HCT116 (cell line): ENCODE measurements around the gene PLPPR2. TPM values are rescaled to one million over a fixed set of nuclear protein-coding genes. Genes with fewer than 3 reads are reported as not detected.
A peak's percentile ranks its signal among the peaks of the same experiment; 100 is the strongest.

ENCODE experiments used
- ATAC-seq: fragments of 200-7000 bp; cut with Tn5 transposase; 2 replicates; pipeline ENCODE4 v1.9.1; 2020; ENCODE audit warnings: mild to moderate bottlenecking, moderate library complexity
- BruUV-seq: library from RNA; stranded (reverse); fragments of 400-500 nt; replicated peaks from 2 replicates; lab custom pipeline; 2021; lab: Mats Ljungman, UMichigan
- CTCF ChIA-PET: fragments of 300-600 bp; sonication (Branson Sonifier 250); formaldehyde crosslinking; loops from one replicate; lab custom pipeline; 2021; ENCODE audit warnings: antibody characterized with exemption; lab: Charles Lee
- POLR2A ChIA-PET: fragments of 300-600, 350-600 bp; sonication (Branson Sonifier 250); formaldehyde crosslinking; loops from one replicate; lab custom pipeline; 2021; ENCODE audit warnings: antibody characterized with exemption; lab: Charles Lee
- RAD21 ChIA-PET, 2 experiments: fragments of 300-600 bp; sonication (Branson Sonifier 250); formaldehyde crosslinking; loops; one replicate each; lab custom pipeline; 2023; ENCODE audit warnings: low total read pairs in 2 of 2; ENCODE audit not compliant: uncharacterized antibody in 2 of 2, unreplicated experiment in 2 of 2, low non-redundant PET in 1 of 2; lab: Charles Lee
- DNase-seq: peaks from one replicate; pipeline ENCODE4 v3.0.0-alpha.2; 2010; ENCODE audit warnings: low read depth, low spot score
- H2AFZ ChIP-seq: fragments of 200-600 bp; shearing (Covaris generic), sonication (generic); 2 replicates; pipeline ENCODE4 v1.6.1; 2017; ENCODE audit warnings: low read depth, mixed run types, mixed read lengths, antibody characterized with exemption, low read length; ENCODE audit not compliant: poor library complexity, severe bottlenecking
- H3K27ac ChIP-seq: 2 replicates; pipeline ENCODE4 v1.5.1; 2012; ENCODE audit warnings: low read depth, low read length
- H3K27me3 ChIP-seq: fragments of 200-600 bp; sonication (generic); 2 replicates; pipeline ENCODE4 v1.6.1; 2016; ENCODE audit warnings: mixed run types, low read length, mixed read lengths; ENCODE audit not compliant: insufficient read depth
- H3K36me3 ChIP-seq, 2 experiments: fragments of 200-500 bp in 1 of 2; fragments of 200-600 bp in 1 of 2; sonication (Bioruptor generic) in 1 of 2; sonication (generic) in 1 of 2; 2 replicates each; pipeline versions ENCODE4 v1.5.1 to v1.6.1; 2014 to 2016; ENCODE audit warnings: low read length in 2 of 2, inconsistent platforms in 1 of 2, mixed read lengths in 1 of 2, mixed run types in 1 of 2; ENCODE audit not compliant: insufficient read depth in 2 of 2, control insufficient read depth in 1 of 2
- H3K4me1 ChIP-seq, 2 experiments: fragments of 200-600 bp in 1 of 2; sonication (generic) in 1 of 2; 2 replicates each; pipeline versions ENCODE4 v1.5.1 to v1.6.1; 2012 to 2017; ENCODE audit warnings: low read length in 2 of 2, inconsistent platforms in 1 of 2, mild to moderate bottlenecking in 1 of 2, mixed read lengths in 1 of 2, mixed run types in 1 of 2, moderate library complexity in 1 of 2; ENCODE audit not compliant: insufficient read depth in 2 of 2, control insufficient read depth in 1 of 2
- H3K4me2 ChIP-seq: fragments of 200-600 bp; sonication (generic); 2 replicates; pipeline ENCODE4 v1.6.1; 2017; ENCODE audit warnings: mixed run types, low read length, mixed read lengths
- H3K4me3 ChIP-seq, 2 experiments: fragments of 200-600 bp in 1 of 2; sonication (generic) in 1 of 2; replicated peaks in 1 of 2; 2 replicates each; pipeline ENCODE4 v1.5.1; 2011 to 2016; ENCODE audit warnings: low read length in 2 of 2, control low read depth in 1 of 2, low read depth in 1 of 2, mild to moderate bottlenecking in 1 of 2, mixed read lengths in 1 of 2, mixed run types in 1 of 2
- H3K79me2 ChIP-seq: fragments of 200-600 bp; sonication (generic); 2 replicates; pipeline ENCODE4 v1.6.1; 2017; ENCODE audit warnings: mild to moderate bottlenecking, mixed run types, low read length, moderate library complexity, mixed read lengths; ENCODE audit not compliant: insufficient read depth
- H3K9ac ChIP-seq: fragments of 200-600 bp; sonication (generic); 2 replicates; pipeline ENCODE4 v1.6.1; 2016; ENCODE audit warnings: low read length, mixed read lengths
- H3K9me2 ChIP-seq: fragments of 200-600 bp; sonication (generic), shearing (Covaris generic); 2 replicates; pipeline ENCODE4 v1.6.1; 2017; ENCODE audit warnings: mixed run types, mild to moderate bottlenecking, moderate library complexity; ENCODE audit not compliant: insufficient read depth
- H3K9me3 ChIP-seq, 2 experiments: fragments of 200-500 bp in 1 of 2; fragments of 200-600 bp in 1 of 2; sonication (Bioruptor generic) in 1 of 2; sonication (generic) in 1 of 2; 2 replicates each; pipeline ENCODE4 v1.6.1; 2014 to 2017; ENCODE audit warnings: low read length in 2 of 2, mixed read lengths in 2 of 2, inconsistent platforms in 1 of 2, low read depth in 1 of 2, mild to moderate bottlenecking in 1 of 2, mixed run types in 1 of 2, moderate library complexity in 1 of 2; ENCODE audit not compliant: control insufficient read depth in 1 of 2, insufficient read depth in 1 of 2
- H4K20me1 ChIP-seq: fragments of 200-600 bp; sonication (generic), shearing (Covaris generic); 2 replicates; pipeline ENCODE4 v1.6.1; 2017; ENCODE audit warnings: mixed run types, mild to moderate bottlenecking, moderate library complexity; ENCODE audit not compliant: insufficient read depth
- EGR1 ChIP-seq: IDR thresholded peaks from 2 replicates; pipeline ENCODE4 v1.6.1; 2012; ENCODE audit warnings: low read depth
- EZH2phosphoT487 ChIP-seq: fragments of 200-600 bp; IDR thresholded peaks from 2 replicates; pipeline ENCODE4 v1.6.1; 2018; ENCODE audit warnings: antibody characterized with exemption, borderline replicate concordance
- FOSL1 ChIP-seq: IDR thresholded peaks from 2 replicates; pipeline ENCODE4 v1.6.1; 2012; ENCODE audit warnings: low read depth
- POLR2A ChIP-seq: IDR thresholded peaks from 2 replicates; pipeline ENCODE4 v1.7.0; 2011; ENCODE audit warnings: borderline replicate concordance; ENCODE audit not compliant: insufficient read depth, insufficient read length; ENCODE audit errors: extremely low read depth
- POLR2AphosphoS5 ChIP-seq: IDR thresholded peaks from 2 replicates; pipeline ENCODE4 v1.6.1; 2011; ENCODE audit warnings: mild to moderate bottlenecking, low read depth, low read length, moderate library complexity
- RAD21 ChIP-seq: IDR thresholded peaks from 2 replicates; pipeline ENCODE4 v1.6.1; 2012; ENCODE audit warnings: low read depth, mild to moderate bottlenecking
- SIN3A ChIP-seq: IDR thresholded peaks from 2 replicates; pipeline ENCODE4 v1.6.1; 2012; ENCODE audit warnings: low read depth
- SP1 ChIP-seq: IDR thresholded peaks from 2 replicates; pipeline ENCODE4 v1.6.1; 2012; ENCODE audit warnings: low read depth
- SRF ChIP-seq: IDR thresholded peaks from 2 replicates; pipeline ENCODE4 v1.6.1; 2012; ENCODE audit warnings: low read depth
- YY1 ChIP-seq: IDR thresholded peaks from 2 replicates; pipeline ENCODE4 v1.6.1; 2011; ENCODE audit warnings: low read length, low read depth, moderate library complexity, mild to moderate bottlenecking; ENCODE audit not compliant: insufficient replicate concordance; ENCODE audit errors: extremely low read depth
- ZBTB33 ChIP-seq: IDR thresholded peaks from 2 replicates; pipeline ENCODE4 v1.6.1; 2011; ENCODE audit warnings: mild to moderate bottlenecking, low read length, moderate library complexity; ENCODE audit not compliant: insufficient replicate concordance; ENCODE audit errors: extremely low read depth
- ZNF274 ChIP-seq: fragments of 200-500 bp; sonication (Bioruptor generic); IDR thresholded peaks from 2 replicates; pipeline ENCODE4 v1.6.1; 2014; ENCODE audit warnings: mild to moderate bottlenecking, low read depth, low read length, inconsistent platforms
- intact Hi-C: fragments of 100-400 bp; cut with micrococcal nuclease; formaldehyde crosslinking; loops from 2 replicates; pipeline ENCODE4 v1.10.0; 2022
- total RNA-seq: library from RNA; stranded (reverse); gene quantifications from one replicate; pipeline ENCODE4 v1.2.1, GENCODE V29; 2021; ENCODE audit not compliant: unreplicated experiment
- TF ChIP-seq, protein P1 (sequence below): IDR thresholded peaks from 2 replicates; pipeline ENCODE4 v1.6.1; 2012; ENCODE audit warnings: low read depth
- TF ChIP-seq, protein P2 (sequence below): IDR thresholded peaks from 2 replicates; pipeline ENCODE4 v1.6.1; 2012
- TF ChIP-seq, protein P3 (sequence below), 3 experiments: fragments of 200-600 bp in 1 of 3; sonication (generic) in 1 of 3; IDR thresholded peaks in 2 of 3; conservative IDR thresholded peaks in 1 of 3; 2 replicates each; pipeline ENCODE4 v1.5.1; 2012 to 2017; ENCODE audit warnings: low read depth in 2 of 3, low read length in 2 of 3, antibody characterized with exemption in 1 of 3, borderline replicate concordance in 1 of 3, control low read depth in 1 of 3, mild to moderate bottlenecking in 1 of 3, mixed read lengths in 1 of 3, mixed run types in 1 of 3, moderate library complexity in 1 of 3; ENCODE audit not compliant: insufficient read depth in 1 of 3

PLPPR2 gene
- total RNA-seq, 1 experiment from 2014 or later: 23.2 TPM

DNA sequence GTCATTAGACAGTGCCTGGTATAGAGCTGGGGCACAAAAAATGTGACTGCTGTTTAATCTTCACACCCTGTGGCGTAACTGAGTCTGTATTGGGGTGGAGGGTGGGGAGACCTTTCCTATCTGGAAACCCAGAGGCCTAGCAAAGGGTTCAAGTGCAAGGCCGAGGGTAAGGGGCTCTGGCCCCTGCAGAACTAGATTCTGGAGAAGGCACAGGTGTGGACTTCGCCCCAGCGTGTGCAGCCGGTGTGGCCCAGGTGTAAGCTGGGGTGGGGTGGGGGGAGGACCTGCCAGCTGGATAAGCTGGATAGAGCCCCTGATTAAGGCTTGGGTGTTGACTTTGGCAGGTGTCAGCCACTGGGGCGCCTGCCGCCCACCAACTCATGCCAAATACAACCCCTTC, 17.1 kb upstream of the PLPPR2 start:
- Histone ChIP-seq H3K79me2 (no peaks in the 10 kb centered on the region), H3K27ac (no peak overlapping the region), H3K36me3 (peaks cover 15 to 16% of the 10 kb centered on the region in 2 experiments), H3K9me3 (peaks cover 0 to 5% of the 10 kb centered on the region in 2 experiments; a peak in 1 of 4 replicates), H3K9ac (no peak overlapping the region), H2AFZ (no peak overlapping the region), H4K20me1 (no peaks in the 10 kb centered on the region), H3K4me3 (no peak overlapping the region), H3K4me1 (peaks cover 9 to 25% of the 10 kb centered on the region in 2 experiments), H3K9me2 (no peaks in the 10 kb centered on the region), H3K4me2 (peak overlapping the region; percentile 96; the same call in 1 of the 2 replicates), H3K27me3 (no peaks in the 10 kb centered on the region)
- ATAC-seq (no peak), DNase-seq (no peak)
- intact Hi-C loops: no loop called here
- TF ChIP-seq FOSL1 (no peak), YY1 (no peak), SP1 (no peak), EGR1 (no peak), SRF (no peak), ZNF274 (no peak), SIN3A (no peak), POLR2A (no peak), RAD21 (no peak), POLR2AphosphoS5 (no peak), ZBTB33 (no peak), EZH2phosphoT487 (no peak)
- TF ChIP-seq, protein P1, sequence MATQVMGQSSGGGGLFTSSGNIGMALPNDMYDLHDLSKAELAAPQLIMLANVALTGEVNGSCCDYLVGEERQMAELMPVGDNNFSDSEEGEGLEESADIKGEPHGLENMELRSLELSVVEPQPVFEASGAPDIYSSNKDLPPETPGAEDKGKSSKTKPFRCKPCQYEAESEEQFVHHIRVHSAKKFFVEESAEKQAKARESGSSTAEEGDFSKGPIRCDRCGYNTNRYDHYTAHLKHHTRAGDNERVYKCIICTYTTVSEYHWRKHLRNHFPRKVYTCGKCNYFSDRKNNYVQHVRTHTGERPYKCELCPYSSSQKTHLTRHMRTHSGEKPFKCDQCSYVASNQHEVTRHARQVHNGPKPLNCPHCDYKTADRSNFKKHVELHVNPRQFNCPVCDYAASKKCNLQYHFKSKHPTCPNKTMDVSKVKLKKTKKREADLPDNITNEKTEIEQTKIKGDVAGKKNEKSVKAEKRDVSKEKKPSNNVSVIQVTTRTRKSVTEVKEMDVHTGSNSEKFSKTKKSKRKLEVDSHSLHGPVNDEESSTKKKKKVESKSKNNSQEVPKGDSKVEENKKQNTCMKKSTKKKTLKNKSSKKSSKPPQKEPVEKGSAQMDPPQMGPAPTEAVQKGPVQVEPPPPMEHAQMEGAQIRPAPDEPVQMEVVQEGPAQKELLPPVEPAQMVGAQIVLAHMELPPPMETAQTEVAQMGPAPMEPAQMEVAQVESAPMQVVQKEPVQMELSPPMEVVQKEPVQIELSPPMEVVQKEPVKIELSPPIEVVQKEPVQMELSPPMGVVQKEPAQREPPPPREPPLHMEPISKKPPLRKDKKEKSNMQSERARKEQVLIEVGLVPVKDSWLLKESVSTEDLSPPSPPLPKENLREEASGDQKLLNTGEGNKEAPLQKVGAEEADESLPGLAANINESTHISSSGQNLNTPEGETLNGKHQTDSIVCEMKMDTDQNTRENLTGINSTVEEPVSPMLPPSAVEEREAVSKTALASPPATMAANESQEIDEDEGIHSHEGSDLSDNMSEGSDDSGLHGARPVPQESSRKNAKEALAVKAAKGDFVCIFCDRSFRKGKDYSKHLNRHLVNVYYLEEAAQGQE: no peak
- TF ChIP-seq, protein P2, sequence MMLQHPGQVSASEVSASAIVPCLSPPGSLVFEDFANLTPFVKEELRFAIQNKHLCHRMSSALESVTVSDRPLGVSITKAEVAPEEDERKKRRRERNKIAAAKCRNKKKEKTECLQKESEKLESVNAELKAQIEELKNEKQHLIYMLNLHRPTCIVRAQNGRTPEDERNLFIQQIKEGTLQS: no peak
- TF ChIP-seq, protein P3, sequence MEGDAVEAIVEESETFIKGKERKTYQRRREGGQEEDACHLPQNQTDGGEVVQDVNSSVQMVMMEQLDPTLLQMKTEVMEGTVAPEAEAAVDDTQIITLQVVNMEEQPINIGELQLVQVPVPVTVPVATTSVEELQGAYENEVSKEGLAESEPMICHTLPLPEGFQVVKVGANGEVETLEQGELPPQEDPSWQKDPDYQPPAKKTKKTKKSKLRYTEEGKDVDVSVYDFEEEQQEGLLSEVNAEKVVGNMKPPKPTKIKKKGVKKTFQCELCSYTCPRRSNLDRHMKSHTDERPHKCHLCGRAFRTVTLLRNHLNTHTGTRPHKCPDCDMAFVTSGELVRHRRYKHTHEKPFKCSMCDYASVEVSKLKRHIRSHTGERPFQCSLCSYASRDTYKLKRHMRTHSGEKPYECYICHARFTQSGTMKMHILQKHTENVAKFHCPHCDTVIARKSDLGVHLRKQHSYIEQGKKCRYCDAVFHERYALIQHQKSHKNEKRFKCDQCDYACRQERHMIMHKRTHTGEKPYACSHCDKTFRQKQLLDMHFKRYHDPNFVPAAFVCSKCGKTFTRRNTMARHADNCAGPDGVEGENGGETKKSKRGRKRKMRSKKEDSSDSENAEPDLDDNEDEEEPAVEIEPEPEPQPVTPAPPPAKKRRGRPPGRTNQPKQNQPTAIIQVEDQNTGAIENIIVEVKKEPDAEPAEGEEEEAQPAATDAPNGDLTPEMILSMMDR (IDR thresholded peaks at IDR 0.05 in 2 of 3, conservative IDR thresholded peaks at IDR 0.05 in 1 of 3; ENCODE audit: borderline replicate concordance in 1 of 3, insufficient read depth in 1 of 3, low read depth in 2 of 3, low read length in 2 of 3): no peak
- RAD21 ChIA-PET: no interaction called here
- CTCF ChIA-PET: interaction anchor here (1.6 kb wide), 1 partner anchor 43 kb away, joined by 3 read pairs; no protein-coding TSS in a partner anchor
- POLR2A ChIA-PET: no interaction called here
- no TSS peak for BruUV-seq
